Mesodermal cell (in vitro differentiated cells): ENCODE measurements around the gene MAP4K4.

Experiments used
- H3K27ac ChIP-seq: 2 replicates; pipeline ENCODE4 v1.7.0; 2013; ENCODE audit warnings: mild to moderate bottlenecking, low read depth, low read length, moderate library complexity; ENCODE audit not compliant: severe bottlenecking
- H3K36me3 ChIP-seq: 2 replicates; pipeline ENCODE4 v1.7.1; 2013; ENCODE audit warnings: mild to moderate bottlenecking, low read length, moderate library complexity; ENCODE audit not compliant: control insufficient read depth, insufficient read depth
- H3K4me1 ChIP-seq: one replicate; pipeline ENCODE4 v1.7.1; 2013; ENCODE audit warnings: mild to moderate bottlenecking, low read length; ENCODE audit not compliant: insufficient read depth, control insufficient read depth, poor library complexity, severe bottlenecking
- H3K4me3 ChIP-seq: 2 replicates; pipeline ENCODE4 v1.7.0; 2013; ENCODE audit warnings: low read length, control low read depth, mild to moderate bottlenecking; ENCODE audit not compliant: insufficient read depth, poor library complexity, severe bottlenecking; ENCODE audit errors: extremely low read depth
- H3K9me3 ChIP-seq: 2 replicates; pipeline ENCODE4 v1.7.1; 2013; ENCODE audit warnings: mild to moderate bottlenecking, low read length, moderate library complexity; ENCODE audit not compliant: control insufficient read depth
- WGBS, 2 experiments: methylation state at CpG; one replicate each; pipeline ENCODE4 v1.1.5; 2013; ENCODE audit warnings: missing lambda C conversion rate in 2 of 2; ENCODE audit not compliant: insufficient coverage in 2 of 2; 5-methylcytosine and 5-hydroxymethylcytosine counted together

The MAP4K4 gene

GRCh38 chr2:101859604-101860003 is 162.1 kb downstream of the MAP4K4 start:
- Histone ChIP-seq H3K36me3 (peaks cover 82% of the 10 kb centered on the region), H3K4me1 (no peaks in the 10 kb centered on the region), H3K27ac (no peak overlapping the region), H3K4me3 (no peak overlapping the region), H3K9me3 (no peaks in the 10 kb centered on the region)
- 93 to 95% methylated on average over 14 of the region's 16 CpGs for WGBS, 2 experiments

GRCh38 chr2:101860157-101860556 is 162.7 kb downstream of the MAP4K4 start:
- Histone ChIP-seq H3K4me3 (no peak overlapping the region), H3K27ac (no peak overlapping the region), H3K36me3 (peaks cover 87% of the 10 kb centered on the region), H3K4me1 (no peaks in the 10 kb centered on the region), H3K9me3 (no peaks in the 10 kb centered on the region)
- 92% methylated on average over 4 of the region's 5 CpGs; no CpG with 5 or more reads in 1 of the 2 experiments for WGBS, 2 experiments

GRCh38 chr2:101860782-101861181 is 163.3 kb downstream of the MAP4K4 start:
- no peaks in the 10 kb centered on the region for H3K9me3 ChIP-seq
- peaks cover 89% of the 10 kb centered on the region for H3K36me3 ChIP-seq
- no peak overlapping the region for H3K27ac ChIP-seq
- no peaks in the 10 kb centered on the region for H3K4me1 ChIP-seq
- H3K4me3 ChIP-seq, result no peak overlapping the region
- WGBS, 2 experiments, result 97 to 99% methylated on average over 8 of the region's 8 CpGs

DNA sequence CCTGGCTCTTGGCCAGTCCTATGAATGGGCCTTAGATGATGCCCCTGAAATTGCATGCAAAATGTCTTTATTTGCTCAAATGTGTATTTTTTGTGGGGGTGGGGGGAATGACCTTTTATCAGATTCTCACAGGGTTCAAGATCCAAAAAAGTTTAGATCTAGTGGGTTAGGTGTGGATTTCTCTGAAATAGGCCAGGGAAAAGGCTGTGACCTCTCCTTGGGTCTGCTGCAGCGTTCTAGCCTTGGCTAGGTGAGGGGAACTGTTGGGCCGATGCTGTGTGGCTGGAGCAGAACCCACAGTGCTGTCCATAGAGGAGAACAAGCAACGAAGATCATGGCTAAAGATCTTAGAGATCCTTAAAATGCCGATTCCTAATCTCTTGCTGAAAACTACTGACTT is 163.9 kb downstream of the MAP4K4 start:
- H3K36me3 ChIP-seq, result peaks cover 90% of the 10 kb centered on the region
- WGBS, 2 experiments, result 97 to 98% methylated on average over 4 of the region's 4 CpGs
- H3K27ac ChIP-seq, result no peak overlapping the region
- H3K9me3 ChIP-seq, result no peaks in the 10 kb centered on the region
- H3K4me3 ChIP-seq, result no peak overlapping the region
- no peaks in the 10 kb centered on the region for H3K4me1 ChIP-seq

DNA sequence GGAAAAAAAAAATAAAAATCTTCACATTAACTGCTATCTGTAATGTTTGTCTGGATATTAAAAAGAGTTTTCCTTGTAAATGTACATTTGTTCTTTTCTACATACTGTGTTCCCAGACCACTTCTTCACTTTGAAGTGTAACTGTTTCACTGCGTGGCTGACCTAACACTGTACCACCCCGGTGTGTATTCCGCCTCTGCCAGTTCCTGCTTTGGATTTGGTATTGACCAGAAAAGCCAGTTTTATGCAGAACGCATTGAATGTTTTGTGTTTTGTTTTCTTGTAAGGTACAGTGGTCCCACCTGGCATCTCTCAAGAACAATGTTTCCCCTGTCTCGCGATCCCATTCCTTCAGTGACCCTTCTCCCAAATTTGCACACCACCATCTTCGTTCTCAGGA is 166.0 kb downstream of the MAP4K4 start:
- WGBS, 2 experiments, result 94 to 100% methylated on average over 2 to 6 of the region's 7 CpGs
- no peaks in the 10 kb centered on the region for H3K4me1 ChIP-seq
- peaks cover 94% of the 10 kb centered on the region for H3K36me3 ChIP-seq
- no peaks in the 10 kb centered on the region for H3K9me3 ChIP-seq
- H3K27ac ChIP-seq, result no peak overlapping the region
- H3K4me3 ChIP-seq, result no peak overlapping the region

DNA sequence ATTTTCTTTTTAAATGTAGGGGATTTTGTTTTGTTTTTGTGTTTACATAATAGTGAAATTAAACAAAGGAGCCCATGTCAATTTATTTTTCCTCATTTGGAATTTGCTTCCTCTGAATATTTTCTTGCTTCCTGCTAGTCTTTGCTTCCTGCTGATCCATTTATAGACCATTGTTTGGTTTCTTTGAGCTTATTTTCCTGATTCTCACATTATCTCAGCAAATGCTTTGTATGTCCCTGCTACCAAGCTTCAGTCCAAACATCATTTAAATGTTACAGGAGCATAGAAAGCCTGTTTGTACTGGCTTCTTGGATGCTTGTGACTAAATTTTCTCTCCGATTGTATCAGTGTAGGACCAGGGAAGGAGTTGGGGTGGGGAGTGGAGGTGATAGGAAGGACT is 166.9 kb downstream of the MAP4K4 start:
- Histone ChIP-seq H3K9me3 (no peaks in the 10 kb centered on the region), H3K4me1 (no peaks in the 10 kb centered on the region), H3K4me3 (no peak overlapping the region), H3K36me3 (peaks cover 90% of the 10 kb centered on the region), H3K27ac (no peak overlapping the region)
- WGBS, 2 experiments, result 83% methylated on average over 1 of the region's 1 CpG; no CpG with 5 or more reads in 1 of the 2 experiments

GRCh38 chr2:101868525-101868924 is 171.0 kb downstream of the MAP4K4 start:
- Histone ChIP-seq H3K4me1 (no peaks in the 10 kb centered on the region), H3K4me3 (no peak overlapping the region), H3K9me3 (no peaks in the 10 kb centered on the region), H3K27ac (no peak overlapping the region), H3K36me3 (peaks cover 94% of the 10 kb centered on the region)
- WGBS, 2 experiments, result 88 to 96% methylated on average over 3 to 4 of the region's 5 CpGs

DNA sequence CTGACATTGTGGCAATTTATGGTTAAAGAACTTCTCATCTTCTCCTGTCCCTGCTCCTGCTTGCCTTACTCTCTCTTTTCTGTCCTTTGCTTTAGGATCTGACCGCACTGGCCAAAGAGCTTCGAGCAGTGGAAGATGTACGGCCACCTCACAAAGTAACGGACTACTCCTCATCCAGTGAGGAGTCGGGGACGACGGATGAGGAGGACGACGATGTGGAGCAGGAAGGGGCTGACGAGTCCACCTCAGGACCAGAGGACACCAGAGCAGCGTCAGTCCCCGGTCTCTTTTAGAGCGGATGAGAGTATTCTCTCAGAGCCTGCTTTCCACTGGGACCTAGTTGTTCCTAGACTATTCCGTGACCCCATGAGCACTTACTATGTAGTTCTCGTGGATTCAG is 172.0 kb downstream of the MAP4K4 start:
- peaks cover 97% of the 10 kb centered on the region for H3K36me3 ChIP-seq

DNA sequence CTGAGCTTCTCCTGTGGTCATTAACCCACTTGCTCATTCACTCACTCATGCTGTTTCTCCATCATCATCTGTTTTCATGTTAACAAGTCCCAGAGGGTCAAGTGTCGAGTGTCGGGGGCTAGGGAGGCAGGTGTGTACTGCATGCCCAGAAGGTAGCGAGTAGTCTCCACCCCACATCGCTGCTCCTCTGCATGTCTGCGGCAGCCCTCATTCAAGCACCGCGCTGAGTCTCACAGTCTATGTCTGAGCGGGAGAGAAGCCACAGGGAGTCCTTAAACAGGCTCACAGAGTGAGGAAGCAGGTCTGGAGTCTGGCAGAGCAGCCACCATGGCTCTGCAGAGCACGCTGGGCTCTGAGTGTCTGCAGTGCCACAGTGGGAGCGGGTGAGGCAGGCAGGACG is 172.9 kb downstream of the MAP4K4 start:
- no peak overlapping the region for H3K4me3 ChIP-seq
- H3K9me3 ChIP-seq, result no peaks in the 10 kb centered on the region
- no peak overlapping the region for H3K27ac ChIP-seq
- peaks cover 94% of the 10 kb centered on the region for H3K36me3 ChIP-seq
- WGBS, 2 experiments, result 94 to 99% methylated on average over 9 to 10 of the region's 11 CpGs
- no peaks in the 10 kb centered on the region for H3K4me1 ChIP-seq

More for the DNA sequence above, 172.0 kb downstream of the MAP4K4 start:
- no peaks in the 10 kb centered on the region for H3K9me3 ChIP-seq
- whole genome bisulfite sequencing, 2 experiments, result 92 to 98% methylated on average over 15 of the region's 15 CpGs
- no peak overlapping the region for H3K27ac ChIP-seq
- no peak overlapping the region for H3K4me3 ChIP-seq
- H3K4me1 ChIP-seq, result no peaks in the 10 kb centered on the region

GRCh38 chr2:101871480-101871879 is 174.0 kb downstream of the MAP4K4 start:
- no peak overlapping the region for H3K4me3 ChIP-seq
- no peaks in the 10 kb centered on the region for H3K4me1 ChIP-seq
- 87 to 89% methylated on average over 4 to 5 of the region's 5 CpGs for WGBS, 2 experiments
- H3K9me3 ChIP-seq, result no peaks in the 10 kb centered on the region
- no peak overlapping the region for H3K27ac ChIP-seq
- peaks cover 94% of the 10 kb centered on the region for H3K36me3 ChIP-seq

- 95 to 100% methylated on average over 1 to 3 of the region's 3 CpGs for WGBS, 2 experiments
- Histone ChIP-seq H3K36me3 (peaks cover 93% of the 10 kb centered on the region), H3K4me1 (no peaks in the 10 kb centered on the region), H3K27ac (no peak overlapping the region), H3K9me3 (no peaks in the 10 kb centered on the region), H3K4me3 (no peak overlapping the region)
Measured at GRCh38 chr2:101872480-101872879, 175.0 kb downstream of the MAP4K4 start.
